ENCODE data around the gene ITGBL1. TPM values are rescaled to one million over a fixed set of nuclear protein-coding genes. Genes with fewer than 3 reads are reported as not detected.

The ITGBL1 gene, protein sequence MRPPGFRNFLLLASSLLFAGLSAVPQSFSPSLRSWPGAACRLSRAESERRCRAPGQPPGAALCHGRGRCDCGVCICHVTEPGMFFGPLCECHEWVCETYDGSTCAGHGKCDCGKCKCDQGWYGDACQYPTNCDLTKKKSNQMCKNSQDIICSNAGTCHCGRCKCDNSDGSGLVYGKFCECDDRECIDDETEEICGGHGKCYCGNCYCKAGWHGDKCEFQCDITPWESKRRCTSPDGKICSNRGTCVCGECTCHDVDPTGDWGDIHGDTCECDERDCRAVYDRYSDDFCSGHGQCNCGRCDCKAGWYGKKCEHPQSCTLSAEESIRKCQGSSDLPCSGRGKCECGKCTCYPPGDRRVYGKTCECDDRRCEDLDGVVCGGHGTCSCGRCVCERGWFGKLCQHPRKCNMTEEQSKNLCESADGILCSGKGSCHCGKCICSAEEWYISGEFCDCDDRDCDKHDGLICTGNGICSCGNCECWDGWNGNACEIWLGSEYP
- 1 to 10 TPM in 3 of 6 donors, under 1 TPM in 3; 0.63 to 9.5 (median 1.4) TPM for total RNA-seq
- polyA plus RNA-seq: 1 to 10 TPM; 1.5 to 1.6 TPM

DNA sequence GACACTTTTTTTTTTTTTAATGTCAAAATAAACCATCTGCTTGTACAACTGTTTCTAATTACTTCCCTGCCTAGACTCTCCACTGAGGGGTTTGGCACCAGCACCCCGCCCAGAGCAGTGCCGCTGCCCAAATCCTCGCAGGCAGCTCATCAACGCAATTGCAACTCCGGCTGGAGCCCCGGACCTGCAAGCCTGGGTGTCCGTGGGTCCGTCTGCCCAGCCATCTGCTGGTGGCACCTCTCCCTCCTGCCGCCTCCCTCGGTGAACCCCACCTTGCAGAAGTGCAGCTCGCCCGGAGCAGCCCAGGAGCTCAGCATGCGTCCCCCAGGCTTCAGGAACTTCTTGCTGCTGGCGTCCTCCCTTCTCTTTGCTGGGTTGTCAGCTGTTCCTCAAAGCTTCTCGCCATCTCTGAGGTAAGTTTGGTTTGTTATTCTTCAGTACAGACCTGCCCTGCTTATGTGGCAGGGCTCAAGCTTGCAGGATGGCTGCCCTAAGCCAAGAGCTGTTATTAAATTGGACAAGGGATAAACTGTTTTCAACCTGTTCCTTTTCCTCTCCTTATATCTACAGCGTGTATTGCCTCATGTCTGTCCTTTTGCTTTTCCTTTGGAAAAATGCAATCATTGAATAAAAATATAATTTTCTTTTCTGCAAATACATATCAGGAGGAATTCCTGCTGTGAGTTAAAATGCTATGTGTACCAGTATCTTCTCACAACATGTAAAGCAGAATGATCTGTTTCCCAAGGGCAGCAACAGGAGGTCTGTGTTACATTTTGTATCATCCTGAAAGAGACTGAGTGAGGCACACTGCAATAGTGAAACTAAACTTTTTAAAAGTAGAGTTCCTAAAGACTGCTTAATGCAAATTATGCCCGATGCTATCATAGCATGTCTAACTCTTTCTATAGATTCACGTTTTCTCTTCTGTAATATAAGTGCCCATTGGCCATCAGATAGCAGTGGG, at the start of gene ITGBL1:
Gene ITGBL1 (plus strand): TSS at position 157 of the 967 bp plus-strand sequence. CDS start 159 bp downstream, at position 316.
- ATAC-seq (peak; percentile 15 to 45 (median 34)), FAIRE-seq (no peak), DNase-seq (peak in 2 of 6 donors; percentile 19 to 56)
- Histone ChIP-seq H3K36me3 (no peaks in the 10 kb centered on the region), H3K9me3 (no peaks in the 10 kb centered on the region), H3K4me1 (no peaks in the 10 kb centered on the region), H3K4me3 (peak within 1 kb of the TSS; percentile 27 to 56 (median 43)), H3K27ac (peak within 1 kb of the TSS in 1 of 4 donors; percentile 21), H3K27me3 (no peaks in the 10 kb centered on the region)
- intact Hi-C loops (cut with DNase I): no loop called here
- 72 to 74% methylated on average over 18 of the region's 18 CpGs for WGBS, 2 donors
- TF ChIP-seq, protein P1, sequence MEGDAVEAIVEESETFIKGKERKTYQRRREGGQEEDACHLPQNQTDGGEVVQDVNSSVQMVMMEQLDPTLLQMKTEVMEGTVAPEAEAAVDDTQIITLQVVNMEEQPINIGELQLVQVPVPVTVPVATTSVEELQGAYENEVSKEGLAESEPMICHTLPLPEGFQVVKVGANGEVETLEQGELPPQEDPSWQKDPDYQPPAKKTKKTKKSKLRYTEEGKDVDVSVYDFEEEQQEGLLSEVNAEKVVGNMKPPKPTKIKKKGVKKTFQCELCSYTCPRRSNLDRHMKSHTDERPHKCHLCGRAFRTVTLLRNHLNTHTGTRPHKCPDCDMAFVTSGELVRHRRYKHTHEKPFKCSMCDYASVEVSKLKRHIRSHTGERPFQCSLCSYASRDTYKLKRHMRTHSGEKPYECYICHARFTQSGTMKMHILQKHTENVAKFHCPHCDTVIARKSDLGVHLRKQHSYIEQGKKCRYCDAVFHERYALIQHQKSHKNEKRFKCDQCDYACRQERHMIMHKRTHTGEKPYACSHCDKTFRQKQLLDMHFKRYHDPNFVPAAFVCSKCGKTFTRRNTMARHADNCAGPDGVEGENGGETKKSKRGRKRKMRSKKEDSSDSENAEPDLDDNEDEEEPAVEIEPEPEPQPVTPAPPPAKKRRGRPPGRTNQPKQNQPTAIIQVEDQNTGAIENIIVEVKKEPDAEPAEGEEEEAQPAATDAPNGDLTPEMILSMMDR (IDR thresholded peaks at IDR 0.05): no peak

DNA sequence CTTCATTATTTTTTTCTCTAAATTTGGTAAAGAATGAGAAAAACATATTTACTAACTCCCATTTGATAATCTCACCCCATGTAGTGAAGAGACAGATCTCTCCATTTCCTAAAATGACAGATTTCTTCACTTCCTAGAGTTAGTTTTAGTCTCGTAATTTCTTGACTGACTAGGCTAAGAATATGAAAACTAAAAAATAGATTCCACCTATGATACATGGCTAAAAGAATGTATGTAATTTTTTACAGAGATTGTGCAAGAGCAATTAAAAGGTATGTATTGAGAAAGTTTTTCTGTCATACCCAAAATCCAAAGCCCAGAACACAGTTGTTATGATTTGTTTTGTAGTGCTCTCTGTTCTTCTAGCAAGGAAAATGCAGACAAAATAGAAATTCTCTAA, 45.7 kb upstream of the ITGBL1 start:
- intact Hi-C loops (cut with DNase I): no loop called here
- Histone ChIP-seq H3K36me3 (no peaks in the 10 kb centered on the region), H3K27me3 (no peaks in the 10 kb centered on the region), H3K4me1 (no peaks in the 10 kb centered on the region), H3K4me3 (no peak overlapping the region), H3K27ac (no peak overlapping the region), H3K9me3 (no peaks in the 10 kb centered on the region)
- WGBS, 2 donors: 84 to 92% methylated on average over 1 of the region's 1 CpG
- ATAC-seq (no peak), FAIRE-seq (no peak), DNase-seq (no peak)
- TF ChIP-seq, protein P1 (IDR thresholded peaks at IDR 0.05): no peak

DNA sequence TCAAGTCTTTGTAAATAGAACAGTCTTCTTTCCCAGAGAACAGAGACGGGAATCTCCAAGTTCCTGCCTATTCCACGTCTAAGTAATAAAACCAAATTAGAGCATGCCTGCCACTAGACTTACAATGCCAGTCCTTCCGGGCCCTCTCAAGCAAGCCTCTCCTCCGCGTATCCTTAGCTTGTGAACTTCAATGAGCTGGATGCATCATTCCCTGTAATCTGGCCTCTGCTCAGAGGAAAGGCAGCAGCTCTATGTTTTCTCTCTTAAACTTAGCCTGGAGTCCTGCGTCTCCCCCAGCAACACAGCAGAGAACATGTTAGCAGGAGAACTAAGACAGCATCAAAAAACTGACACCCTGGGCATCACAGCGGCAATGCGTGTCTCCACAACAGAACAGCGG, 44.3 kb upstream of the ITGBL1 start:
- no peak overlapping the region for H3K4me3 ChIP-seq
- no peak for FAIRE-seq
- H3K27ac ChIP-seq: no peak overlapping the region
- H3K4me1 ChIP-seq: no peaks in the 10 kb centered on the region
- 83 to 86% methylated on average over 9 of the region's 9 CpGs for WGBS, 2 donors
- intact Hi-C loops (cut with DNase I): no loop called here
- DNase-seq: no peak
- H3K27me3 ChIP-seq: no peaks in the 10 kb centered on the region
- H3K9me3 ChIP-seq: no peaks in the 10 kb centered on the region
- H3K36me3 ChIP-seq: no peaks in the 10 kb centered on the region
- ATAC-seq: peak in 1 of 4 donors; percentile 21
- TF ChIP-seq, protein P1 (IDR thresholded peaks at IDR 0.05): no peak

DNA sequence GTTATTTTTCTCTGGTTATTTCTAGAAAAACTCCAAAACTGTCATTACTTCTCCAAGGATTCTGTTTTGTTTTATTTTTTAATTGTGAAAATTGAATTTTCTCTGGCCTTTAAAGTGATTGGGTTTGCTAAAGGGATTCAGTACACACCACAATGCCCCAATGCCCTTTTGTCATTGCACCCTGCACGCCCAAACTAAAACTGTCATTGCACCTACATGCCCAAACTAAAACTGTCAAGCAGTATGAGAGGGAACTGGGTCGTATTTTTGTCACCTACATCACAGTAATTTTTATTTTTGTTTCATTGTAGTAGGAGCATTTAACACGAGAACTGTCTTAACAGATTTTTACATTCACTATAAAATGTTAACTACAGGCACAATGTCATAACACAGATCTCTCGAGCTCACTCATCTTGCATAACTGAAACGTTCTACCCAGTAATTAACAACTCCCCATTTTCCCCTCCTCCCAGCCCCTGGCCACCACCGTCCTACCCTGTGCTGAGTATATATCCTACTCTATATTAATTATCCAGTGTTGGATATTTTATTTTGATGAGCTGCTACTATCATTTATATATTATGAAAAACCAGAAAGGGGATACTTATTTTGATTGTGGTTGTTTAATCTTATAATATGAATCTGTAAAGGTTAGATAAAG, 43.4 kb upstream of the ITGBL1 start:
- Histone ChIP-seq H3K27ac (no peak overlapping the region), H3K36me3 (no peaks in the 10 kb centered on the region), H3K4me1 (no peaks in the 10 kb centered on the region), H3K27me3 (no peaks in the 10 kb centered on the region), H3K9me3 (no peaks in the 10 kb centered on the region), H3K4me3 (no peak overlapping the region)
- no peak for FAIRE-seq
- no peak for DNase-seq
- WGBS, 2 donors: 87 to 90% methylated on average over 6 of the region's 6 CpGs
- TF ChIP-seq, protein P1 (IDR thresholded peaks at IDR 0.05): no peak
- no peak for ATAC-seq
- intact Hi-C loops (cut with DNase I): no loop called here

Measured in pancreas (tissue), 10 donors.